Mesenchymal stem cell (in vitro differentiated cells and primary cell): ENCODE results near the gene CIAO1.
"Not testable (repeated sequence)": the region's sequence is repeated elsewhere in the genome, so short reads cannot be mapped to it uniquely, and the experiment has no call there.

Source experiments
- DNase-seq: peaks from one replicate; pipeline ENCODE4 v3.0.0-alpha.2; 2013
- H2AFZ ChIP-seq: one replicate; pipeline ENCODE4 v1.6.1; 2013; ENCODE audit warnings: low read depth, mild to moderate bottlenecking, control low read depth, inconsistent platforms, low read length, moderate library complexity
- H2AK5ac ChIP-seq: 2 replicates; pipeline ENCODE4 v1.6.1; 2013; ENCODE audit warnings: low read length, moderate library complexity, mild to moderate bottlenecking, inconsistent platforms; ENCODE audit not compliant: severe bottlenecking
- H2BK120ac ChIP-seq: one replicate; pipeline ENCODE4 v1.6.1; 2013; ENCODE audit warnings: low read depth, mild to moderate bottlenecking, inconsistent platforms, low read length, moderate library complexity
- H2BK12ac ChIP-seq, 2 experiments: one replicate each; pipeline ENCODE4 v1.6.1; 2013; ENCODE audit warnings: inconsistent platforms in 2 of 2, low read length in 2 of 2, mild to moderate bottlenecking in 2 of 2, moderate library complexity in 2 of 2, control low read depth in 1 of 2
- H2BK15ac ChIP-seq: one replicate; pipeline ENCODE4 v1.6.1; 2013; ENCODE audit warnings: mild to moderate bottlenecking, low read depth, inconsistent platforms; ENCODE audit not compliant: poor library complexity, severe bottlenecking
- H2BK5ac ChIP-seq: 2 replicates; pipeline ENCODE4 v1.6.1; 2013; ENCODE audit warnings: low read depth, mild to moderate bottlenecking, low read length, control low read depth, inconsistent platforms; ENCODE audit not compliant: poor library complexity, severe bottlenecking
- H3K14ac ChIP-seq, 2 experiments: one replicate each; pipeline ENCODE4 v1.6.1; 2013; ENCODE audit warnings: inconsistent platforms in 2 of 2, low read length in 2 of 2, control low read depth in 1 of 2, mild to moderate bottlenecking in 1 of 2, moderate library complexity in 1 of 2
- H3K18ac ChIP-seq, 2 experiments: one replicate each; pipeline ENCODE4 v1.6.1; 2013; ENCODE audit warnings: inconsistent platforms in 2 of 2, low read length in 2 of 2, control low read depth in 1 of 2, low read depth in 1 of 2, mild to moderate bottlenecking in 1 of 2
- H3K23ac ChIP-seq, 2 experiments: one replicate each; pipeline ENCODE4 v1.6.1; 2013; ENCODE audit warnings: inconsistent platforms in 2 of 2, low read length in 2 of 2, mild to moderate bottlenecking in 2 of 2, moderate library complexity in 2 of 2, control low read depth in 1 of 2
- H3K27ac ChIP-seq: 2 replicates; pipeline ENCODE4 v1.5.1; 2013; ENCODE audit warnings: mild to moderate bottlenecking, moderate library complexity, low read length, control low read depth, inconsistent platforms; ENCODE audit not compliant: poor library complexity, severe bottlenecking
- H3K27me3 ChIP-seq, 2 experiments: 2 replicates each; pipeline versions ENCODE4 v1.6.1 to v1.7.0; 2013; ENCODE audit warnings: low read length in 2 of 2, mild to moderate bottlenecking in 2 of 2, moderate library complexity in 2 of 2, control low read depth in 1 of 2, inconsistent platforms in 1 of 2; ENCODE audit not compliant: control insufficient read depth in 1 of 2, insufficient read depth in 1 of 2
- H3K36me3 ChIP-seq, 2 experiments: 2 replicates each; pipeline versions ENCODE4 v1.6.1 to v1.7.0; 2013; ENCODE audit warnings: low read length in 2 of 2, control low read depth in 1 of 2, inconsistent platforms in 1 of 2, low read depth in 1 of 2, mild to moderate bottlenecking in 1 of 2; ENCODE audit not compliant: insufficient read depth in 2 of 2, control insufficient read depth in 1 of 2
- H3K4ac ChIP-seq, 2 experiments: one replicate each; pipeline ENCODE4 v1.6.1; 2013; ENCODE audit warnings: inconsistent platforms in 2 of 2, low read length in 2 of 2, mild to moderate bottlenecking in 2 of 2, moderate library complexity in 2 of 2, control low read depth in 1 of 2, low read depth in 1 of 2
- H3K4me1 ChIP-seq: 2 replicates; pipeline ENCODE4 v1.6.1; 2013; ENCODE audit warnings: low read depth, low read length, control low read depth; ENCODE audit not compliant: control insufficient read depth, insufficient read depth
- H3K4me2 ChIP-seq: 2 replicates; pipeline ENCODE4 v1.6.1; 2013; ENCODE audit warnings: low read length, mild to moderate bottlenecking, inconsistent platforms; ENCODE audit not compliant: poor library complexity, severe bottlenecking
- H3K4me3 ChIP-seq, 2 experiments: 2 replicates each; pipeline versions ENCODE4 v1.5.1 to v1.7.0; 2013; ENCODE audit warnings: low read length in 2 of 2, mild to moderate bottlenecking in 2 of 2, control low read depth in 1 of 2, low read depth in 1 of 2; ENCODE audit not compliant: insufficient read depth in 1 of 2
- H3K79me1 ChIP-seq: replicated peaks from 2 replicates; pipeline ENCODE4 v1.6.1; 2013; ENCODE audit warnings: mild to moderate bottlenecking, control low read depth, low read length, inconsistent platforms; ENCODE audit not compliant: poor library complexity, severe bottlenecking
- H3K9ac ChIP-seq: 2 replicates; pipeline ENCODE4 v1.7.0; 2013; ENCODE audit warnings: mild to moderate bottlenecking, low read length, moderate library complexity
- H3K9me3 ChIP-seq: 2 replicates; pipeline ENCODE4 v1.7.0; 2013; ENCODE audit warnings: mild to moderate bottlenecking, low read length; ENCODE audit not compliant: control insufficient read depth
- H4K8ac ChIP-seq: one replicate; pipeline ENCODE4 v1.6.1; 2013; ENCODE audit warnings: inconsistent platforms, mild to moderate bottlenecking, low read length, moderate library complexity
- H4K91ac ChIP-seq: one replicate; pipeline ENCODE4 v1.6.1; 2013; ENCODE audit warnings: mild to moderate bottlenecking, low read length, inconsistent platforms
- WGBS: methylation state at CpG from one replicate; pipeline ENCODE4 v1.1.7; 2013; ENCODE audit warnings: mixed read lengths; 5-methylcytosine and 5-hydroxymethylcytosine counted together

Gene CIAO1

GRCh38 chr2:96253006-96253405, 13.0 kb upstream of the CIAO1 start:
- Histone ChIP-seq H3K23ac (no peak overlapping the region), H3K4me1 (peaks cover 11% of the 10 kb centered on the region), H3K9ac (no peak overlapping the region), H3K18ac (no peak overlapping the region), H3K4me3 (no peak overlapping the region), H4K8ac (no peak overlapping the region), H3K27me3 (no peaks in the 10 kb centered on the region), H3K36me3 (peaks cover 44 to 55% of the 10 kb centered on the region in 2 experiments), H4K91ac (no peak overlapping the region), H2BK120ac (no peak overlapping the region), H3K14ac (no peak overlapping the region), H3K4ac (no peak overlapping the region), H2BK12ac (no peak overlapping the region), H2BK15ac (no peak overlapping the region), H2AK5ac (no peak overlapping the region), H2BK5ac (no peak overlapping the region), H3K4me2 (no peak overlapping the region), H3K27ac (no peak overlapping the region), H3K79me1 (peaks cover 33% of the 10 kb centered on the region), H3K9me3 (no peaks in the 10 kb centered on the region), H2AFZ (no peak overlapping the region)
- WGBS: 96% methylated on average over 7 of the region's 7 CpGs
- DNase-seq: no peak

GRCh38 chr2:96254571-96254970, 11.5 kb upstream of the CIAO1 start:
- Histone ChIP-seq H3K9ac (no peak overlapping the region), H3K4me1 (peaks cover 24% of the 10 kb centered on the region), H2BK120ac (no peak overlapping the region), H2AFZ (no peak overlapping the region), H2BK5ac (no peak overlapping the region), H3K9me3 (no peaks in the 10 kb centered on the region), H3K4ac (no peak overlapping the region), H3K79me1 (peaks cover 40% of the 10 kb centered on the region), H3K18ac (no peak overlapping the region), H2BK12ac (no peak overlapping the region), H3K27ac (no peak overlapping the region), H4K91ac (no peak overlapping the region), H3K4me3 (no peak overlapping the region), H3K27me3 (no peaks in the 10 kb centered on the region), H4K8ac (no peak overlapping the region), H3K23ac (no peak overlapping the region), H2BK15ac (no peak overlapping the region), H3K14ac (no peak overlapping the region), H3K36me3 (peaks cover 47 to 66% of the 10 kb centered on the region in 2 experiments), H2AK5ac (no peak overlapping the region), H3K4me2 (no peak overlapping the region)
- DNase-seq: no peak
- WGBS: 98% methylated on average over 11 of the region's 11 CpGs

- Histone ChIP-seq H2AFZ (no peak overlapping the region), H3K27me3 (no peaks in the 10 kb centered on the region), H2BK15ac (no peak overlapping the region), H3K27ac (no peak overlapping the region), H3K79me1 (peaks cover 44% of the 10 kb centered on the region), H2BK120ac (no peak overlapping the region), H3K23ac (no peak overlapping the region), H3K4me2 (no peak overlapping the region), H3K18ac (no peak overlapping the region), H4K91ac (no peak overlapping the region), H3K9me3 (no peaks in the 10 kb centered on the region), H3K14ac (no peak overlapping the region), H2AK5ac (no peak overlapping the region), H2BK12ac (no peak overlapping the region), H2BK5ac (no peak overlapping the region), H3K9ac (no peak overlapping the region), H3K4me3 (no peak overlapping the region), H4K8ac (no peak overlapping the region), H3K4me1 (peaks cover 40% of the 10 kb centered on the region), H3K36me3 (peaks cover 48 to 62% of the 10 kb centered on the region in 2 experiments), H3K4ac (no peak overlapping the region)
- DNase-seq: no peak
- WGBS: 93% methylated on average over 4 of the region's 6 CpGs
Observed at GRCh38 chr2:96256611-96257113, 9.4 kb upstream of the CIAO1 start.

- not testable (repeated sequence) for H3K27ac ChIP-seq, H3K14ac ChIP-seq, H2BK5ac ChIP-seq, H3K9me3 ChIP-seq, H3K4ac ChIP-seq, H3K23ac ChIP-seq, H3K18ac ChIP-seq, H2BK120ac ChIP-seq, DNase-seq, H2AFZ ChIP-seq, H3K27me3 ChIP-seq, H4K91ac ChIP-seq, H2BK12ac ChIP-seq, H3K4me3 ChIP-seq, H3K4me2 ChIP-seq, H4K8ac ChIP-seq
- H3K4me1 ChIP-seq: peaks cover 31% of the 10 kb centered on the region
- H2BK15ac ChIP-seq: peak overlapping the region; percentile 26
- whole genome bisulfite sequencing: 78% methylated on average over 3 of the region's 3 CpGs
- peaks cover 42 to 59% of the 10 kb centered on the region in 2 experiments for H3K36me3 ChIP-seq
- peak overlapping the region; percentile 94 for H2AK5ac ChIP-seq
- H3K9ac ChIP-seq: peak overlapping the region; percentile 57
- H3K79me1 ChIP-seq: peaks cover 39% of the 10 kb centered on the region
Observed at GRCh38 chr2:96257744-96258143, 8.3 kb upstream of the CIAO1 start.
